Fibroblast of lung (primary cell): Measurements from ENCODE around the gene ATP11A. TPM values are rescaled to one million over a fixed set of nuclear protein-coding genes. Genes with fewer than 3 reads are reported as not detected.
A peak's percentile ranks its signal among the peaks of the same experiment; 100 is the strongest.

Experiments used
- DNase-seq, 2 donors: peaks; one replicate each; pipeline versions ENCODE4 v3.0.0 to v3.0.0-alpha.2; 2010; ENCODE audit warnings: low read depth in 2 of 2
- H2AFZ ChIP-seq: 2 replicates; pipeline ENCODE4 v1.5.1; 2012; ENCODE audit warnings: low read length, control low read depth, inconsistent platforms
- H3K27ac ChIP-seq: 2 replicates; pipeline ENCODE4 v1.5.1; 2011; ENCODE audit warnings: low read length, control low read depth; ENCODE audit not compliant: insufficient read depth
- H3K27me3 ChIP-seq: 2 replicates; pipeline ENCODE4 v1.5.1; 2011; ENCODE audit warnings: mild to moderate bottlenecking, low read length; ENCODE audit not compliant: control insufficient read depth, insufficient read depth
- H3K36me3 ChIP-seq: 2 replicates; pipeline ENCODE4 v1.5.1; 2011; ENCODE audit warnings: low read length; ENCODE audit not compliant: control insufficient read depth, insufficient read depth
- H3K4me1 ChIP-seq: 2 replicates; pipeline ENCODE4 v1.5.1; 2011; ENCODE audit warnings: low read length; ENCODE audit not compliant: control insufficient read depth, insufficient read depth; ENCODE audit errors: extremely low read depth
- H3K4me2 ChIP-seq: 2 replicates; pipeline ENCODE4 v1.5.1; 2011; ENCODE audit warnings: low read length, control low read depth; ENCODE audit not compliant: insufficient read depth; ENCODE audit errors: extremely low read depth
- H3K4me3 ChIP-seq, 4 experiments: fragments of 200-600 bp in 1 of 4; sonication (generic) in 1 of 4; replicated peaks in 1 of 4; 2 replicates each; pipeline ENCODE4 v1.5.1; 2011 to 2016; ENCODE audit warnings: low read length in 4 of 4, low read depth in 3 of 4, mild to moderate bottlenecking in 3 of 4, control low read depth in 2 of 4, inconsistent platforms in 1 of 4, mixed read lengths in 1 of 4; ENCODE audit not compliant: insufficient read depth in 1 of 4; ENCODE audit errors: control extremely low read depth in 1 of 4
- H3K79me2 ChIP-seq: 2 replicates; pipeline ENCODE4 v1.5.1; 2012; ENCODE audit warnings: mild to moderate bottlenecking, low read length, inconsistent platforms; ENCODE audit not compliant: control insufficient read depth, insufficient read depth
- H3K9ac ChIP-seq: 2 replicates; pipeline ENCODE4 v1.5.1; 2011; ENCODE audit warnings: mild to moderate bottlenecking, low read length, control low read depth; ENCODE audit not compliant: insufficient read depth
- H3K9me3 ChIP-seq: 2 replicates; pipeline ENCODE4 v1.5.1; 2012; ENCODE audit warnings: low read depth, low read length; ENCODE audit not compliant: control insufficient read depth, insufficient read depth
- H4K20me1 ChIP-seq: 2 replicates; pipeline ENCODE4 v1.5.1; 2011; ENCODE audit warnings: low read length; ENCODE audit not compliant: control insufficient read depth, insufficient read depth; ENCODE audit errors: extremely low read depth
- EZH2 ChIP-seq: IDR thresholded peaks from 2 replicates; pipeline ENCODE4 v1.5.1; 2012; ENCODE audit warnings: low read length, control low read depth, mild to moderate bottlenecking; ENCODE audit errors: missing control alignments
- polyA plus RNA-seq, 2 donors: library from polyadenylated mRNA; depleted of rRNA in 1 of 2; stranded (reverse) in 1 of 2; unstranded in 1 of 2; fragments of >200 nt; gene quantifications; 2 replicates each; pipeline ENCODE4 v1.2.1, GENCODE V29; 2011 to 2012; ENCODE audit warnings: missing spikeins in 1 of 2
- total RNA-seq: library from RNA; depleted of rRNA; stranded (reverse); fragments of >200 nt; gene quantifications from 2 replicates; pipeline ENCODE4 v1.2.1, GENCODE V29; 2014
- TF ChIP-seq, protein P1 (sequence below), 2 donors: IDR thresholded peaks in 1 of 2; conservative IDR thresholded peaks in 1 of 2; 1 replicate in 1 of 2; 2 replicates in 1 of 2; pipeline ENCODE4 v1.5.1; 2011 to 2012; ENCODE audit warnings: low read length in 2 of 2, control low read depth in 1 of 2, inconsistent platforms in 1 of 2, low read depth in 1 of 2, mild to moderate bottlenecking in 1 of 2

The ATP11A gene
- total and polyA plus RNA-seq, 2 donors (not counting 1 experiment from before 2014, with no cell fraction given): 2.3 to 7.8 TPM

GRCh38 chr13:112692104-112692503 is 2.3 kb downstream of the ATP11A start:
- TF ChIP-seq, protein P1, sequence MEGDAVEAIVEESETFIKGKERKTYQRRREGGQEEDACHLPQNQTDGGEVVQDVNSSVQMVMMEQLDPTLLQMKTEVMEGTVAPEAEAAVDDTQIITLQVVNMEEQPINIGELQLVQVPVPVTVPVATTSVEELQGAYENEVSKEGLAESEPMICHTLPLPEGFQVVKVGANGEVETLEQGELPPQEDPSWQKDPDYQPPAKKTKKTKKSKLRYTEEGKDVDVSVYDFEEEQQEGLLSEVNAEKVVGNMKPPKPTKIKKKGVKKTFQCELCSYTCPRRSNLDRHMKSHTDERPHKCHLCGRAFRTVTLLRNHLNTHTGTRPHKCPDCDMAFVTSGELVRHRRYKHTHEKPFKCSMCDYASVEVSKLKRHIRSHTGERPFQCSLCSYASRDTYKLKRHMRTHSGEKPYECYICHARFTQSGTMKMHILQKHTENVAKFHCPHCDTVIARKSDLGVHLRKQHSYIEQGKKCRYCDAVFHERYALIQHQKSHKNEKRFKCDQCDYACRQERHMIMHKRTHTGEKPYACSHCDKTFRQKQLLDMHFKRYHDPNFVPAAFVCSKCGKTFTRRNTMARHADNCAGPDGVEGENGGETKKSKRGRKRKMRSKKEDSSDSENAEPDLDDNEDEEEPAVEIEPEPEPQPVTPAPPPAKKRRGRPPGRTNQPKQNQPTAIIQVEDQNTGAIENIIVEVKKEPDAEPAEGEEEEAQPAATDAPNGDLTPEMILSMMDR (conservative IDR thresholded peaks at IDR 0.05 in 1 of 2, IDR thresholded peaks at IDR 0.05 in 1 of 2; ENCODE audit: low read depth in 1 of 2, low read length in 2 of 2): no peak
- TF ChIP-seq EZH2: no peak
- H3K4me1 ChIP-seq: no peaks in the 10 kb centered on the region
- no peaks in the 10 kb centered on the region for H3K27me3 ChIP-seq
- peak overlapping the region in 2 of 4 experiments; percentile 78 to 83 for H3K4me3 ChIP-seq
- H3K9me3 ChIP-seq: no peaks in the 10 kb centered on the region
- H3K79me2 ChIP-seq: peaks cover 3% of the 10 kb centered on the region
- no peak for DNase-seq
- H3K27ac ChIP-seq: no peak overlapping the region
- H3K36me3 ChIP-seq: no peaks in the 10 kb centered on the region
- H3K9ac ChIP-seq: no peak overlapping the region
- H2AFZ ChIP-seq: no peak overlapping the region
- no peaks in the 10 kb centered on the region for H4K20me1 ChIP-seq
- no peak overlapping the region for H3K4me2 ChIP-seq

DNA sequence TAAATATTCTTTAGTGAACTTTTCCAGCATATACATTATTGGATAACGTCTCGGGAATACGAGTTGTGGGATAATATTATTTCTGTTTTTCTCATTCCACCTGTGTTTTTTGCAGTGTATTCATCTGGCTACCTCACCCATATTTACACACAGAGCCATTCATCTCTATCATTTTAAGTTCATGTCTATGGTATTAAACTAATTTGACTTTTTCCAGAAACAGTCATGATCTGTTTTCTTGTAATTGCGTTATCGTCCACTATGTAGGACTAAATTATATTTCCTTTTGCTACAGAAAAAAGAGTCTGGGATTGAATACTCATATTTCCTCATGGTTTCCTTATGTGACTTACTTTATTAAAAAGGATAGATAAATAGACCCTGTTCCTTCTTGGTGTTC is 2.7 kb downstream of the ATP11A start:
- Histone ChIP-seq H4K20me1 (no peaks in the 10 kb centered on the region), H3K9ac (no peak overlapping the region), H3K27me3 (no peaks in the 10 kb centered on the region), H3K9me3 (no peaks in the 10 kb centered on the region), H3K27ac (no peak overlapping the region), H3K4me1 (no peaks in the 10 kb centered on the region), H2AFZ (no peak overlapping the region), H3K79me2 (peaks cover 3% of the 10 kb centered on the region), H3K4me2 (no peak overlapping the region), H3K36me3 (no peaks in the 10 kb centered on the region), H3K4me3 (no peak overlapping the region)
- no peak for TF ChIP-seq EZH2
- TF ChIP-seq, protein P1 (conservative IDR thresholded peaks at IDR 0.05 in 1 of 2, IDR thresholded peaks at IDR 0.05 in 1 of 2; ENCODE audit: low read depth in 1 of 2, low read length in 2 of 2): no peak
- no peak for DNase-seq

- Histone ChIP-seq H2AFZ (no peak overlapping the region), H3K4me3 (no peak overlapping the region), H3K27ac (no peak overlapping the region), H3K9me3 (no peaks in the 10 kb centered on the region), H4K20me1 (no peaks in the 10 kb centered on the region), H3K4me2 (no peak overlapping the region), H3K9ac (no peak overlapping the region), H3K27me3 (no peaks in the 10 kb centered on the region), H3K79me2 (peaks cover 3% of the 10 kb centered on the region), H3K36me3 (no peaks in the 10 kb centered on the region), H3K4me1 (no peaks in the 10 kb centered on the region)
- peak; percentile 68 to 88 for DNase-seq
- TF ChIP-seq, protein P1 (conservative IDR thresholded peaks at IDR 0.05 in 1 of 2, IDR thresholded peaks at IDR 0.05 in 1 of 2; ENCODE audit: low read depth in 1 of 2, low read length in 2 of 2): no peak
- TF ChIP-seq EZH2: no peak
Observed at GRCh38 chr13:112693831-112694497, 4.1 kb downstream of the ATP11A start.
